Stimulated activated CD8-positive, alpha-beta memory T cell treated with anti-CD3 and anti-CD28 coated beads, Interleukin-15, amount 100 ng/mL, for 4 hours (primary cell): ENCODE data around the gene DOCK6.

Experiments used
- DNase-seq, 2 donors: peaks; one replicate each; pipeline ENCODE4 v3.0.0-alpha.2; 2020; ENCODE audit warnings: low read depth in 2 of 2

The DOCK6 gene

GRCh38 chr19:11244846-11245589 is 17.3 kb downstream of the DOCK6 start:
- no peak for DNase-seq

GRCh38 chr19:11243798-11244169 is 18.5 kb downstream of the DOCK6 start:
- no peak for DNase-seq

GRCh38 chr19:11242864-11243797 is 19.2 kb downstream of the DOCK6 start:
- peak; percentile 55 to 68 for DNase-seq

GRCh38 chr19:11242025-11242424 is 20.3 kb downstream of the DOCK6 start:
- DNase-seq = no peak

- no peak for DNase-seq
These were observed 22.3 kb downstream of the DOCK6 start for GRCh38 chr19:11240008-11240444.

GRCh38 chr19:11239377-11240000 is 22.8 kb downstream of the DOCK6 start, which contains the start of gene ANGPTL8:
ANGPTL8 (plus strand) TSS chr19:11239619; CDS start chr19:11239638, 19 bp downstream.
- no peak for DNase-seq

GRCh38 chr19:11238781-11239376 is 23.4 kb downstream of the DOCK6 start:
- no peak for DNase-seq

- DNase-seq = no peak
These were observed 24.3 kb downstream of the DOCK6 start for GRCh38 chr19:11238041-11238440.

- no peak for DNase-seq
These were observed 25.0 kb downstream of the DOCK6 start for GRCh38 chr19:11237321-11237720.

GRCh38 chr19:11236324-11237301 is 25.7 kb downstream of the DOCK6 start:
- DNase-seq = no peak

GRCh38 chr19:11234486-11235075 is 27.7 kb downstream of the DOCK6 start:
- no peak for DNase-seq

GRCh38 chr19:11233073-11233472 is 29.3 kb downstream of the DOCK6 start:
- DNase-seq = no peak

GRCh38 chr19:11232555-11232954 is 29.8 kb downstream of the DOCK6 start:
- no peak for DNase-seq

GRCh38 chr19:11230621-11231386 is 31.5 kb downstream of the DOCK6 start:
- no peak for DNase-seq

GRCh38 chr19:11227195-11227886 is 35.0 kb downstream of the DOCK6 start:
- no peak for DNase-seq

GRCh38 chr19:11226716-11227166 is 35.6 kb downstream of the DOCK6 start:
- DNase-seq = no peak

GRCh38 chr19:11225815-11226214 is 36.5 kb downstream of the DOCK6 start:
- no peak for DNase-seq

GRCh38 chr19:11225172-11225571 is 37.2 kb downstream of the DOCK6 start:
- DNase-seq = no peak

GRCh38 chr19:11224429-11224828 is 37.9 kb downstream of the DOCK6 start:
- no peak for DNase-seq
